ENCODE measurements around the gene NMNAT3.

GRCh38 chr3:139639662-139640061 lies 38.1 kb downstream of the NMNAT3 start:
- no peak for TF ChIP-seq RARB (CRISPR knock-in tag; IDR thresholded peaks at IDR 0.05)
- no peak for TF ChIP-seq PATZ1 (CRISPR knock-in tag; IDR thresholded peaks at IDR 0.05; ENCODE audit: borderline replicate concordance)
- TF ChIP-seq ZNF8 (CRISPR knock-in tag; IDR thresholded peaks at IDR 0.05): no peak
- no peak for TF ChIP-seq ZNF565 (CRISPR knock-in tag; conservative IDR thresholded peaks at IDR 0.05; ENCODE audit: low read depth)
- TF ChIP-seq CREB5 (CRISPR knock-in tag; IDR thresholded peaks at IDR 0.05; ENCODE audit: low read depth): no peak

All from SK-N-SH treated with all-trans-retinoic acid at 6 μM for 48 hours (cell line).